SK-N-SH (cell line): Measurements from ENCODE around the gene IL16. TPM values are rescaled to one million over a fixed set of nuclear protein-coding genes. Genes with fewer than 3 reads are reported as not detected.

Experiments used
- CTCF ChIA-PET: fragments of 300-600, 350-600 bp; formaldehyde crosslinking; extraction: SDS; loops from one replicate; lab custom pipeline; 2021; lab: Yijun Ruan, JAX
- POLR2A ChIA-PET: fragments of 350-600 bp; sonication (Branson Sonifier 250); formaldehyde crosslinking; extraction: SDS; loops from one replicate; lab custom pipeline; 2020; ENCODE audit warnings: antibody characterized with exemption, inconsistent platforms; lab: Yijun Ruan, JAX
- DNase-seq: peaks from one replicate; pipeline ENCODE4 v3.0.0; 2012
- H2AFZ ChIP-seq: fragments of 200-600 bp; sonication (generic); 2 replicates; pipeline ENCODE4 v1.8.1; 2016; ENCODE audit warnings: antibody characterized with exemption, mild to moderate bottlenecking, low read depth
- H3F3A ChIP-seq: fragments of 200-600 bp; sonication (generic); replicated peaks from 2 replicates; pipeline ENCODE3; 2016; ENCODE audit warnings: antibody characterized with exemption, mild to moderate bottlenecking; ENCODE audit not compliant: insufficient read depth
- H3K27ac ChIP-seq, 2 experiments: fragments of 200-500 bp in 1 of 2; fragments of 200-600 bp in 1 of 2; sonication (Bioruptor generic) in 1 of 2; sonication (generic), shearing (Covaris generic) in 1 of 2; 2 replicates each; pipeline versions ENCODE4 v1.5.1 to v1.6.1; 2014 to 2016; ENCODE audit warnings: low read depth in 2 of 2, inconsistent platforms in 1 of 2, low read length in 1 of 2, mild to moderate bottlenecking in 1 of 2, mixed read lengths in 1 of 2
- H3K27me3 ChIP-seq: fragments of 200-600 bp; sonication (generic), shearing (Covaris generic); 2 replicates; pipeline ENCODE4 v1.6.1; 2016; ENCODE audit warnings: mixed run types; ENCODE audit not compliant: insufficient read depth
- H3K36me3 ChIP-seq, 2 experiments: fragments of 200-500 bp in 1 of 2; fragments of 200-600 bp in 1 of 2; sonication (Bioruptor generic) in 1 of 2; sonication (generic) in 1 of 2; replicated peaks in 1 of 2; 2 replicates each; pipeline versions ENCODE3 to v1.5.1; 2014 to 2016; ENCODE audit warnings: low read length in 1 of 2, mild to moderate bottlenecking in 1 of 2; ENCODE audit not compliant: insufficient read depth in 2 of 2, control insufficient read depth in 1 of 2
- H3K4me1 ChIP-seq, 2 experiments: fragments of 200-500 bp in 1 of 2; fragments of 200-600 bp in 1 of 2; sonication (Bioruptor generic) in 1 of 2; sonication (generic), shearing (Covaris generic) in 1 of 2; 2 replicates each; pipeline versions ENCODE4 v1.5.1 to v1.6.1; 2014 to 2016; ENCODE audit warnings: low read depth in 1 of 2, low read length in 1 of 2, mixed run types in 1 of 2; ENCODE audit not compliant: insufficient read depth in 2 of 2, control insufficient read depth in 1 of 2
- H3K4me2 ChIP-seq: fragments of 200-600 bp; sonication (generic), shearing (Covaris generic); 2 replicates; pipeline ENCODE4 v1.6.1; 2017; ENCODE audit warnings: mixed run types
- H3K4me3 ChIP-seq, 2 experiments: fragments of 200-500 bp in 1 of 2; fragments of 200-600 bp in 1 of 2; sonication (Bioruptor generic) in 1 of 2; sonication (generic), shearing (Covaris generic) in 1 of 2; 2 replicates each; pipeline versions ENCODE4 v1.5.1 to v1.8.1; 2014 to 2016; ENCODE audit warnings: low read depth in 2 of 2, inconsistent platforms in 1 of 2, low read length in 1 of 2, mild to moderate bottlenecking in 1 of 2, mixed read lengths in 1 of 2, moderate library complexity in 1 of 2
- H3K79me2 ChIP-seq: fragments of 200-600 bp; sonication (generic); 2 replicates; pipeline ENCODE4 v1.8.1; 2017; ENCODE audit warnings: mild to moderate bottlenecking; ENCODE audit not compliant: insufficient read depth
- H3K9ac ChIP-seq: fragments of 200-600 bp; sonication (generic); 2 replicates; pipeline ENCODE4 v1.6.1; 2017; ENCODE audit warnings: mixed run types
- H3K9me2 ChIP-seq: fragments of 200-600 bp; sonication (generic); 2 replicates; pipeline ENCODE4 v1.6.1; 2017; ENCODE audit warnings: mixed run types
- H3K9me3 ChIP-seq: fragments of 200-600 bp; sonication (generic); 2 replicates; pipeline ENCODE4 v1.6.1; 2017; ENCODE audit warnings: mixed run types, mild to moderate bottlenecking, moderate library complexity
- H4K20me1 ChIP-seq: fragments of 200-600 bp; sonication (generic); 2 replicates; pipeline ENCODE4 v1.6.1; 2017; ENCODE audit warnings: mild to moderate bottlenecking, mixed run types; ENCODE audit not compliant: insufficient read depth
- CHD2 ChIP-seq: fragments of 150-350 bp; IDR thresholded peaks from 2 replicates; pipeline ENCODE4 v1.6.1; 2018; ENCODE audit warnings: low read length; ENCODE audit not compliant: partially characterized antibody
- GABPA ChIP-seq: IDR thresholded peaks from 2 replicates; pipeline ENCODE4 v1.4.0; 2012; ENCODE audit warnings: low read depth, mild to moderate bottlenecking
- JUND ChIP-seq: IDR thresholded peaks from 2 replicates; pipeline ENCODE4 v1.4.0; 2012
- RAD21 ChIP-seq: IDR thresholded peaks from 2 replicates; pipeline ENCODE4 v1.6.1; 2012; ENCODE audit warnings: mild to moderate bottlenecking, low read length
- SMC3 ChIP-seq: IDR thresholded peaks from 2 replicates; pipeline ENCODE4 v1.6.1; 2012; ENCODE audit warnings: low read depth, low read length, improper control_type of control experiment
- TAF1 ChIP-seq: IDR thresholded peaks from 2 replicates; pipeline ENCODE4 v1.6.1; 2012; ENCODE audit warnings: low read depth, mild to moderate bottlenecking, low read length, moderate library complexity, borderline replicate concordance
- WGBS: methylation state at CpG from one replicate; pipeline ENCODE4 v1.1.6; 2017; ENCODE audit warnings: low lambda C conversion rate; 5-methylcytosine and 5-hydroxymethylcytosine counted together
- polyA plus RNA-seq, 3 experiments: library from polyadenylated mRNA; depleted of rRNA; stranded (reverse); fragments of >200 nt; gene quantifications; 2 replicates each; pipeline ENCODE4 v1.2.3, GENCODE V29; 2012
- TF ChIP-seq, protein P1 (sequence below): IDR thresholded peaks from 2 replicates; pipeline ENCODE4 v1.6.1; 2012; ENCODE audit warnings: mild to moderate bottlenecking, low read depth, low read length, moderate library complexity
- TF ChIP-seq, protein P2 (sequence below): fragments of 200-600 bp; sonication (generic); IDR thresholded peaks from 2 replicates; pipeline ENCODE4 v1.6.1; 2017; ENCODE audit warnings: antibody characterized with exemption, mild to moderate bottlenecking, moderate library complexity

Gene IL16
- polyA plus RNA-seq, 1 of the 3 experiments (the other 2 are of a cell fraction): not detected

DNA sequence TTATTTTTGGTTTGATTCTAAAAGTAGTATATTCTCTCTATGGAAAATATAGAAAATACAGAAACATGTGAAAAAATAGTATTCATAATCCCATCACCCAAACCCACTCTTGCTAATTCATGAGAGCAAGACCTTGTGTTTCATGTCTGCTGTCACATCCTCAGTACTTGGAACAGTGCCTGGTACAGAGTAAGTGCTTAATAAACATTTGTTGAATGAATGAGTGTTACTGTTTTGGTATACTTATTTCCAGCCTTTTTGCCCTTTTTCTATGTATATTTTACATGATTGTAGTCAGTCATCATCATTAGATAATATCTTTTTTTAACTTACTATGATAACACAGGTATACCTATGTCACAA, 59.3 kb downstream of the IL16 start:
- CTCF ChIA-PET: interaction anchor here (2.8 to 4.3 kb wide), 3 partner anchors 10 to 150 kb away, joined by 13 to 26 read pairs (median 24); no protein-coding TSS in a partner anchor
- Histone ChIP-seq H3K4me3 (no peak overlapping the region), H3K9me3 (no peaks in the 10 kb centered on the region), H3K79me2 (no peaks in the 10 kb centered on the region), H4K20me1 (no peaks in the 10 kb centered on the region), H3K36me3 (no peaks in the 10 kb centered on the region), H3K4me1 (no peaks in the 10 kb centered on the region), H3K27ac (no peak overlapping the region), H3K9ac (no peak overlapping the region), H3K9me2 (no peaks in the 10 kb centered on the region), H3F3A (no peaks in the 10 kb centered on the region), H2AFZ (no peak overlapping the region), H3K27me3 (peaks cover 8% of the 10 kb centered on the region; the same call in 1 of the 2 replicates), H3K4me2 (no peak overlapping the region)
- no peak for TF ChIP-seq CHD2
- no peak for TF ChIP-seq TAF1
- DNase-seq: no peak
- POLR2A ChIA-PET: no interaction called here

DNA sequence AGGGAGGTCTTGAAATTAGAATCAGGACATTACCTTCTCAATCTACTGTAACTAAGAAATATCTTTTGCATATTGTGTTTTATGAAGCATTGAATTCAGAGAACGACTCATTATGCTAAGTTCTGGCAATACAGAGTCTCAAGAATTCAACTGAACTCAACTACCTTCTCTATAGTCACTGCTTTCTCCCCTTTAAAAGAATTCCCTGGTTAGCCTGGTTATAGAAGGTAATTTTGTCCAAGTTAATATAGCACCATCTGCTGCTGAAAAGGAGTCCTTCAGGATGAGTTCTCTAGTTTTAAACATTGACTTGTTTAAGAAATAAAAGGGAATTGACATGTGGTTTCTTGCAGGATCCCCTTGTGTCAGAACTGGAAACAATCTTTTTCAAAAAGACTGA, 60.2 kb downstream of the IL16 start:
- peak; percentile 24 for DNase-seq
- Histone ChIP-seq H3K36me3 (no peaks in the 10 kb centered on the region), H3K4me2 (no peak overlapping the region), H3F3A (no peaks in the 10 kb centered on the region), H3K4me1 (no peaks in the 10 kb centered on the region), H3K9ac (no peak overlapping the region), H4K20me1 (no peaks in the 10 kb centered on the region), H3K9me2 (no peaks in the 10 kb centered on the region), H2AFZ (no peak overlapping the region), H3K9me3 (no peaks in the 10 kb centered on the region), H3K4me3 (no peak overlapping the region), H3K27me3 (peaks cover 12% of the 10 kb centered on the region; the same call in 1 of the 2 replicates), H3K79me2 (no peaks in the 10 kb centered on the region), H3K27ac (no peak overlapping the region)
- 10% methylated on average over 1 of the region's 1 CpG for WGBS
- ChIA-PET POLR2A (no interaction called here), CTCF (interaction anchor here (2.0 to 4.3 kb wide), 4 partner anchors 9 to 151 kb away, joined by 6 to 26 read pairs (median 18); no protein-coding TSS in a partner anchor)
- TF ChIP-seq JUND (no peak), GABPA (no peak), RAD21 (peak; percentile 66), SMC3 (peak; percentile 50)
- TF ChIP-seq, protein P1, sequence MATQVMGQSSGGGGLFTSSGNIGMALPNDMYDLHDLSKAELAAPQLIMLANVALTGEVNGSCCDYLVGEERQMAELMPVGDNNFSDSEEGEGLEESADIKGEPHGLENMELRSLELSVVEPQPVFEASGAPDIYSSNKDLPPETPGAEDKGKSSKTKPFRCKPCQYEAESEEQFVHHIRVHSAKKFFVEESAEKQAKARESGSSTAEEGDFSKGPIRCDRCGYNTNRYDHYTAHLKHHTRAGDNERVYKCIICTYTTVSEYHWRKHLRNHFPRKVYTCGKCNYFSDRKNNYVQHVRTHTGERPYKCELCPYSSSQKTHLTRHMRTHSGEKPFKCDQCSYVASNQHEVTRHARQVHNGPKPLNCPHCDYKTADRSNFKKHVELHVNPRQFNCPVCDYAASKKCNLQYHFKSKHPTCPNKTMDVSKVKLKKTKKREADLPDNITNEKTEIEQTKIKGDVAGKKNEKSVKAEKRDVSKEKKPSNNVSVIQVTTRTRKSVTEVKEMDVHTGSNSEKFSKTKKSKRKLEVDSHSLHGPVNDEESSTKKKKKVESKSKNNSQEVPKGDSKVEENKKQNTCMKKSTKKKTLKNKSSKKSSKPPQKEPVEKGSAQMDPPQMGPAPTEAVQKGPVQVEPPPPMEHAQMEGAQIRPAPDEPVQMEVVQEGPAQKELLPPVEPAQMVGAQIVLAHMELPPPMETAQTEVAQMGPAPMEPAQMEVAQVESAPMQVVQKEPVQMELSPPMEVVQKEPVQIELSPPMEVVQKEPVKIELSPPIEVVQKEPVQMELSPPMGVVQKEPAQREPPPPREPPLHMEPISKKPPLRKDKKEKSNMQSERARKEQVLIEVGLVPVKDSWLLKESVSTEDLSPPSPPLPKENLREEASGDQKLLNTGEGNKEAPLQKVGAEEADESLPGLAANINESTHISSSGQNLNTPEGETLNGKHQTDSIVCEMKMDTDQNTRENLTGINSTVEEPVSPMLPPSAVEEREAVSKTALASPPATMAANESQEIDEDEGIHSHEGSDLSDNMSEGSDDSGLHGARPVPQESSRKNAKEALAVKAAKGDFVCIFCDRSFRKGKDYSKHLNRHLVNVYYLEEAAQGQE: no peak
- TF ChIP-seq, protein P2, sequence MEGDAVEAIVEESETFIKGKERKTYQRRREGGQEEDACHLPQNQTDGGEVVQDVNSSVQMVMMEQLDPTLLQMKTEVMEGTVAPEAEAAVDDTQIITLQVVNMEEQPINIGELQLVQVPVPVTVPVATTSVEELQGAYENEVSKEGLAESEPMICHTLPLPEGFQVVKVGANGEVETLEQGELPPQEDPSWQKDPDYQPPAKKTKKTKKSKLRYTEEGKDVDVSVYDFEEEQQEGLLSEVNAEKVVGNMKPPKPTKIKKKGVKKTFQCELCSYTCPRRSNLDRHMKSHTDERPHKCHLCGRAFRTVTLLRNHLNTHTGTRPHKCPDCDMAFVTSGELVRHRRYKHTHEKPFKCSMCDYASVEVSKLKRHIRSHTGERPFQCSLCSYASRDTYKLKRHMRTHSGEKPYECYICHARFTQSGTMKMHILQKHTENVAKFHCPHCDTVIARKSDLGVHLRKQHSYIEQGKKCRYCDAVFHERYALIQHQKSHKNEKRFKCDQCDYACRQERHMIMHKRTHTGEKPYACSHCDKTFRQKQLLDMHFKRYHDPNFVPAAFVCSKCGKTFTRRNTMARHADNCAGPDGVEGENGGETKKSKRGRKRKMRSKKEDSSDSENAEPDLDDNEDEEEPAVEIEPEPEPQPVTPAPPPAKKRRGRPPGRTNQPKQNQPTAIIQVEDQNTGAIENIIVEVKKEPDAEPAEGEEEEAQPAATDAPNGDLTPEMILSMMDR: peak; percentile 58
